ENCODE data around the gene MCTP1.
"Not testable (repeated sequence)": the region's sequence is repeated elsewhere in the genome, so short reads cannot be mapped to it uniquely, and the experiment has no call there.

The MCTP1 gene

DNA sequence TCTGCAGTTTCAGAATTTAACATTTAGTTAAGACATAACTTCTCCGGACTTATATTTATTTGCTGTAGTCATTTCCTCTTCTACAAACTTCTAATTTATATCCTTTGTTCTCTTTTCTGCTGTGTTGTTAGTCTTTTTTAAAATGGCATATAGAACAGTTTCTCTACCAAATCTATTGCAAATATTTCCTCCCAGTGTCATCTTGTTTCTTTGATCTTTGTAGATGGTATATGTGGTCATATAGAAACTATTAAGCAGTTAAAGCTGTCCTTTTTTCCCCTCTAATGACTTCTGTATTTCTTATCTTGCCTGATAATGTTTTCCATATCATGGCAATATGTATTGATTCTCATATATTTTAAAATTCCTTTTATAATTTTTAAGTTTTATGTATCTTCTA, 264.5 kb downstream of the MCTP1 start:
- no peak for DNase-seq

GRCh38 chr5:95018946-95019345, 265.9 kb downstream of the MCTP1 start:
- DNase-seq = no peak

- DNase-seq = no peak
These were observed 266.4 kb downstream of the MCTP1 start for GRCh38 chr5:95018511-95018910.

- no peak for DNase-seq
These were observed 275.1 kb downstream of the MCTP1 start for GRCh38 chr5:95009812-95010211.

GRCh38 chr5:95007921-95008597, 276.8 kb downstream of the MCTP1 start:
- DNase-seq = no peak

DNA sequence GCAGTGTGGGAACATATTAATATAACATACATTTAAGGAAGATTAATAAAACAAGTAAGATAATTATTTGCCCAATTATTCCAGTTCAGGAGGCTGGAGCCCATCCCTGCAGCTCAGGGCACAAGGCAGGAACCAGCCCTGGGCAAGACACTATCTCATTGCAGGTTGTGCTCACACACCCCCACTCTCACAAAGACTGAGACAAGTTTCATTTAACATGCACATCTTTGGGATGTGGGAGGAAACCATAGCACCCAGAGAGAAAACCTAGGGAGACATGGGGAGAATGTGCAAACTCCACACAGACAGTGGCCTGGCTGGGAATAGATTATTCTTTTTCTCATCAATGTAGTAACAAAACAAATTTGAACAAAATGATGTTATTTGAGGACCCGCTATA, 279.1 kb downstream of the MCTP1 start:
- DNase-seq = no peak

- no peak for DNase-seq
These were observed 286.2 kb downstream of the MCTP1 start for GRCh38 chr5:94998670-94999069.

DNA sequence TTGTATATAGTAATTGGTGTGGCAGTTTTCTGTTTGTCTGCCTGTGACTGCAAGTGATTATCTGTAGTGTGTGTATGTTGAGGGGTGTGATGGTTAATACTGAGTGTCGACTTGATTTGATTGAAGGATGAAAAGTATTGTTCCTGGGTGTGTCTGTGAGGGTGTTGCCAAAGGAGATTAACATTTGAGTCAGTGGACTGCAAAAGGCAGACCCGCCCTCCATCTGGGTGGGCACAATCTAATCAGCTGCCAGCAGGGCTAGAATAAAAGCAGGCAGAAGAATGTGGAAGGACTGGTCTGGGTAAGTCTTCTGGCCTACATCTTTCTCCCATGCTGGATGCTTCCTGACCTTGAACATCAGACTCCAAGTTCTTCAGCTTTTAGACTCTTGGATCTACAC, 290.4 kb downstream of the MCTP1 start:
- DNase-seq = not testable (repeated sequence)

DNA sequence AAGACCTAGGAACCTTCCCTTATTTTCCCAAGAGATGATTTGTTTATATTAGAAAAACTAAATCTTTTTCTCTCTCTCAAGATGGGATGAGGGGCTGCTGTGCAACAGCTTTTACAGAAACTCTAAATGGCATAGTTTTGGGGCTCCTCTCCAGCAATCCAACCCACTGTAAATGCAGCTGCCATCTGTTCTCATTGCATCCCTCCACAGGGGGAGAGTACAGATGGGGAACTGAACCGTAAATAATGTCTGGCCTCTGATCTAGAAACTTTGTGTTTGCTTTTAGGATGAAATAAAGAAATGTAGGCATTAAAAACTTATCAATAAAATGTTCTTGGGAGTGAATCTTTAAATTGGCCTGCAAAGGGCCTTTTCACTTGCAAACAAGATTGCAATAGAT, 291.4 kb downstream of the MCTP1 start:
- DNase-seq = peak; percentile 56

- peak; percentile 10 for DNase-seq
These were observed 292.6 kb downstream of the MCTP1 start for GRCh38 chr5:94992325-94992724.

- DNase-seq = no peak
These were observed 300.9 kb downstream of the MCTP1 start for GRCh38 chr5:94983861-94984535.

- DNase-seq = no peak
These were observed 307.5 kb downstream of the MCTP1 start for GRCh38 chr5:94977437-94977836.

GRCh38 chr5:94976853-94977252, 308.0 kb downstream of the MCTP1 start:
- DNase-seq = no peak

DNA sequence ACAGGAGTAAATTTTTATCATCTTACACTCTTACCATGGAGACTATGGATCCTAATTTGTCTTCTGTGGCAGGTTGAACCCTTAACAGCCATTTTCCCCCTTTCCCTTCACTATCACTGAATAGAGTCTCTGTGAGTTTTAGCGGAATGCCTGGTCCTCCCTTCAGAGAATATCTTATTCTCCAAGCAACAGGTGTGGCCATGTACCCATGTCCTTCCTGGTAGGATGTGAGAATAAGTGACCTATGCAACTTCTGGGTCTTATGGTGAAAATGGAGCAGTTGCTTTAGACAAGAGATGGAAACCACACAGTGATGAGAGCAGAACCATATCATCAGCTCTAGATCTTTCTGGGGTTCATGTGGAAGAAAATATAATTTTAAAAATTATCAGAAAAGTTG, 312.6 kb downstream of the MCTP1 start:
- no peak for DNase-seq

- DNase-seq = no peak
These were observed 315.7 kb downstream of the MCTP1 start for GRCh38 chr5:94969174-94969573.

DNA sequence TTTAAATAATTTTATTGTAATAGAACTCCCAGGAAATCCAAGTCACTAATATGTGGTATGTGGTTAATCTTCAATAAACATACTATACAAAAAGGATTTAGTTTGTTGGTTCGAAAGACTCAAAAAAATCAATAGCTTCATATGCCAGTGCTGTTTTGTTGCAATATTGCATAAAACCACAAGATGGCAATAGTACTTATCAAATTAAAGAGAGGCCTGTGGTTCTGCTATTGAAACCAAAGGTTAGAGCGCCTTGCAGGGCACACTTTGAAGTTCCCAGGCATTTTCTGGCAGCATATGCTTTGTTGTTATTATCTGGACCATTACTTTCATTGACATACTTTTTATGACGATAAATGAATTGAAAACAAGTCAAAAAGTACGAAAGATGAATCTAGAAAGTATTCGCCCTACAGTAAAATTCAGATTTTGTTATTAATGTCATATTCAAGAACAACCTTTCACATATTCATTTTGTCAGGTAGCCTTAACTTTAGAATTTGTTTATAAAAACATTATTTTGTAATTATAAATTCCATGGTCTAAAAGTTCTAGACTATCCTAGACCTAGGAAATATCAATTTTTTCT, 316.3 kb downstream of the MCTP1 start:
- peak; percentile 74 for DNase-seq

DNA sequence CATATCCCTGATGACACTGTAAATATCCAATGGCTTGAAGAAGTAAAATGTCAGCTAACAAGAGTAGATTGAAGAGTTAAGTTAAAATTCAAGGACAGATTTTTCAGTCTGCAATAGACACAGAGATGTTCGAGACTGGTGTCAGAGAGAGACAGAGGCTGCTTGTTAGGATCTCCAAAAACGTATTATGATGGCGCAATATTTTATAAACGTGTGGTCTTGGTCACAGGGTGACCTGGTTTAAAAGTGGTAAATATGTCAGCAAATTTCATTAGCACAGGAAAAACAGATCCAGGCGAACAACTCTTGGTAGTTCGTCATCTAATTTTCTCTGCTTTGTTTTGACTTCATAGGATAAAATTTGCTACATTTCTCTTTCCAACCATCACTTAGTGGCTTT, 317.4 kb downstream of the MCTP1 start:
- no peak for DNase-seq

DNA sequence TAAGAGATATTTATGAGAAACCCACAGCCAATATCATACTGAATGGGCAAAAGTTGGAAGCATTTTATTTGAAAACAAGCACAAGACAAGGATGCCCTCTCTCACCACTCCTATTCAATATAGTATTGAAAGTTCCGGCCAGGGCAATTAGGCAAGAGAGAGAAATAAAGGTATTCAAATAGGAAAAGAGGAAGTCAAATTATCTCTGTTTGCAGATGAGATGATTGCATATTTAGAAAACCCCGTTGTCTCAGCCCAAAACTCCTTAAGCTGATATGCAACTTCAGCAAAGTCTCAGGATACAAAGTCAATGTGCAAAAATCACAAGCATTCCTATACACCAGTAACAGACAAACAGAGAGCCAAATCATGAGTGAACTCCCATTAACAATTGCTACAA, 325.6 kb downstream of the MCTP1 start:
- DNase-seq = not testable (repeated sequence)

DNA sequence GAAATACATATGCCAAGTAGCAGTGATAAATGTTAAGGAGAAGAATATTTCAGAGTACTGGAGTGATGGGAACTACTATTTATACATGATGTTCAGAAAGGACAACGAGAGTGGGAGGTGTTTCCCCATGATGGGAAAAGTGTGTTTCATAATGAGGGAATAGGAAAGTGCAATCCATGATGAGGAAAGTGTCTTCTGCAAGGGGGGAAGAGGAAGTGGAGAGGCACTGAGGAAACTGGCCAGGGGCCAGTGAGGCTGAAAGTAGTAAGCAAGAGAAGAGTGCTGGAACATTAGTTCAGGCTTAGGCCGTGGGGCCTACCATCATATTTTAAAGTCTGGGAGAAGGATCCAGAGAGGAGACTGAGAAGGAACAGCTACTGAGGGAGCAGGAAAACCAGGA, 339.2 kb downstream of the MCTP1 start:
- no peak for DNase-seq

DNA sequence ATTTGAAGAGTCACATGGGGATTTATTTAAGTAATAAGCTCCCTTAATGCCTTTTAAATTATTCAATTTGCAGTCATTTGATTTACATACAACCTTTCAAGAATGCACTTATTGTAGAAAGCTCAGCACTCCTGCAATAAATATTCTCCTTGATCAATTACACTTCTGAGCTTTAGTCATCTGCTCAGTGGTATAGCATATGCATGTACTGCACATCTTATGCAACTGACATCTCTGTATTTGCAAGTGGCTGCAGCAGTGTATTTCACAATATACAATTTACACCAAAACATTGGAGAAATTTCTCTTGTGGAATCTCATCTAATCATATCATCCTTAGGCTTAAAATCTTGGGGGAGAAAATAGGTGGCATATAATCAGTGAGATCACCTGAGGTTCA, 340.7 kb downstream of the MCTP1 start:
- DNase-seq = no peak

- no peak for DNase-seq
These were observed 343.7 kb downstream of the MCTP1 start for GRCh38 chr5:94941122-94941755.

- no peak for DNase-seq
These were observed 352.6 kb downstream of the MCTP1 start for GRCh38 chr5:94932259-94932658.

GRCh38 chr5:94928891-94929290, 356.0 kb downstream of the MCTP1 start:
- DNase-seq = no peak

DNA sequence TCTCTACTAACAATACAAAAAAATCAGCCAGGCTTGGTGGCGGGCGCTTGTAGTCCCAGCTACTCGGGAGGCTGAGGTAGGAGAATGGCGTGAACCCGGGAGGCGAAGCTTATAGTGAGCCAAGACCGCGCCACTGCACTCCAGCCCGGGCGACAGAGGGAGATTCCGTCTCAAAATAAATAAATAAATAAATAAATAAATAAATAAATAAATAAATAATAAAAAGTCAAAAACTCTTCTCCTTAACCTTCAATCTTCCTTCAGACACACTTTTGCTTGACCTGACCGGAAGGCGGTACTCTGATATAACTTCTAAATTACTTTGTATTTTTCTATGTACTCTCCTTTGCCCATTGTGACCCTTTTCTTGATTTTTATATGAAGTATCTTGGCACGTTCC, 364.3 kb downstream of the MCTP1 start:
- no peak for DNase-seq

Data from NCI-H2171 treated with DMSO at 0.1 percent for 48 hours (cell line).